ENCODE data around the gene KCNQ1.

Gene KCNQ1

GRCh38 chr11:2844996-2845395 is 400.2 kb downstream of the KCNQ1 start:
- no peak overlapping the region for H3K27ac ChIP-seq
- H3K4me3 ChIP-seq (ENCODE audit: low read depth, low read length): no peak overlapping the region
- no peaks in the 10 kb centered on the region for H3K9me3 ChIP-seq (ENCODE audit: severe bottlenecking)
- H3K36me3 ChIP-seq: no peaks in the 10 kb centered on the region
- DNase-seq: no peak
- TF ChIP-seq, protein P1, sequence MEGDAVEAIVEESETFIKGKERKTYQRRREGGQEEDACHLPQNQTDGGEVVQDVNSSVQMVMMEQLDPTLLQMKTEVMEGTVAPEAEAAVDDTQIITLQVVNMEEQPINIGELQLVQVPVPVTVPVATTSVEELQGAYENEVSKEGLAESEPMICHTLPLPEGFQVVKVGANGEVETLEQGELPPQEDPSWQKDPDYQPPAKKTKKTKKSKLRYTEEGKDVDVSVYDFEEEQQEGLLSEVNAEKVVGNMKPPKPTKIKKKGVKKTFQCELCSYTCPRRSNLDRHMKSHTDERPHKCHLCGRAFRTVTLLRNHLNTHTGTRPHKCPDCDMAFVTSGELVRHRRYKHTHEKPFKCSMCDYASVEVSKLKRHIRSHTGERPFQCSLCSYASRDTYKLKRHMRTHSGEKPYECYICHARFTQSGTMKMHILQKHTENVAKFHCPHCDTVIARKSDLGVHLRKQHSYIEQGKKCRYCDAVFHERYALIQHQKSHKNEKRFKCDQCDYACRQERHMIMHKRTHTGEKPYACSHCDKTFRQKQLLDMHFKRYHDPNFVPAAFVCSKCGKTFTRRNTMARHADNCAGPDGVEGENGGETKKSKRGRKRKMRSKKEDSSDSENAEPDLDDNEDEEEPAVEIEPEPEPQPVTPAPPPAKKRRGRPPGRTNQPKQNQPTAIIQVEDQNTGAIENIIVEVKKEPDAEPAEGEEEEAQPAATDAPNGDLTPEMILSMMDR (IDR thresholded peaks at IDR 0.05; ENCODE audit: low read depth, low read length): no peak
- no peaks in the 10 kb centered on the region for H3K27me3 ChIP-seq (ENCODE audit: insufficient read depth, low read depth, severe bottlenecking)

- Histone ChIP-seq H3K27ac (no peak overlapping the region), H3K27me3 (ENCODE audit: insufficient read depth, low read depth, severe bottlenecking) (no peaks in the 10 kb centered on the region), H3K36me3 (no peaks in the 10 kb centered on the region), H3K4me3 (ENCODE audit: low read depth, low read length) (no peak overlapping the region), H3K9me3 (ENCODE audit: severe bottlenecking) (no peaks in the 10 kb centered on the region)
- TF ChIP-seq, protein P1 (IDR thresholded peaks at IDR 0.05; ENCODE audit: low read depth, low read length): no peak
- no peak for DNase-seq
Observed at GRCh38 chr11:2846056-2846455, 401.2 kb downstream of the KCNQ1 start.

- Histone ChIP-seq H3K9me3 (ENCODE audit: severe bottlenecking) (no peaks in the 10 kb centered on the region), H3K27ac (no peak overlapping the region), H3K4me3 (ENCODE audit: low read depth, low read length) (no peak overlapping the region), H3K27me3 (ENCODE audit: insufficient read depth, low read depth, severe bottlenecking) (no peaks in the 10 kb centered on the region), H3K36me3 (no peaks in the 10 kb centered on the region)
- DNase-seq: no peak
- TF ChIP-seq, protein P1 (IDR thresholded peaks at IDR 0.05; ENCODE audit: low read depth, low read length): no peak
Observed at GRCh38 chr11:2846470-2846869, 401.7 kb downstream of the KCNQ1 start.

DNA sequence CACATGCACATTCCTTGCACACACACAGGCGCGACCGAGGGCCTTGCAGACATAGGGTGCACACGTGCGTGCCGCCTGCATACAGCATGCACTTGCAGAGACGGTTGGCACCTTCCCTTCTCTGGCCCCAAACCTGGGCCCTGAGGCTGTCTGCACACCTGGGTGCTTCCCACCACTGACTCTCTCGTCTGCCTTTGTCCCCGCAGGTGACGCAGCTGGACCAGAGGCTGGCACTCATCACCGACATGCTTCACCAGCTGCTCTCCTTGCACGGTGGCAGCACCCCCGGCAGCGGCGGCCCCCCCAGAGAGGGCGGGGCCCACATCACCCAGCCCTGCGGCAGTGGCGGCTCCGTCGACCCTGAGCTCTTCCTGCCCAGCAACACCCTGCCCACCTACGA is 402.8 kb downstream of the KCNQ1 start:
- no peaks in the 10 kb centered on the region for H3K27me3 ChIP-seq (ENCODE audit: insufficient read depth, low read depth, severe bottlenecking)
- TF ChIP-seq, protein P1 (IDR thresholded peaks at IDR 0.05; ENCODE audit: low read depth, low read length): no peak
- no peaks in the 10 kb centered on the region for H3K36me3 ChIP-seq
- H3K9me3 ChIP-seq (ENCODE audit: severe bottlenecking): no peaks in the 10 kb centered on the region
- DNase-seq: no peak
- H3K27ac ChIP-seq: no peak overlapping the region
- H3K4me3 ChIP-seq (ENCODE audit: low read depth, low read length): no peak overlapping the region

- TF ChIP-seq, protein P1 (IDR thresholded peaks at IDR 0.05; ENCODE audit: low read depth, low read length): no peak
- Histone ChIP-seq H3K9me3 (ENCODE audit: severe bottlenecking) (no peaks in the 10 kb centered on the region), H3K27me3 (ENCODE audit: insufficient read depth, low read depth, severe bottlenecking) (no peaks in the 10 kb centered on the region), H3K4me3 (ENCODE audit: low read depth, low read length) (no peak overlapping the region), H3K27ac (no peak overlapping the region), H3K36me3 (no peaks in the 10 kb centered on the region)
- DNase-seq: no peak
Observed at GRCh38 chr11:2848497-2848896, 403.7 kb downstream of the KCNQ1 start.

GRCh38 chr11:2849994-2850770 is 405.4 kb downstream of the KCNQ1 start:
- H3K9me3 ChIP-seq (ENCODE audit: severe bottlenecking): no peaks in the 10 kb centered on the region
- H3K4me3 ChIP-seq (ENCODE audit: low read depth, low read length): no peak overlapping the region
- no peaks in the 10 kb centered on the region for H3K36me3 ChIP-seq
- no peak overlapping the region for H3K27ac ChIP-seq
- TF ChIP-seq, protein P1 (IDR thresholded peaks at IDR 0.05; ENCODE audit: low read depth, low read length): no peak
- no peaks in the 10 kb centered on the region for H3K27me3 ChIP-seq (ENCODE audit: insufficient read depth, low read depth, severe bottlenecking)
- no peak for DNase-seq
